SK-N-SH treated with all-trans-retinoic acid at 6 μM for 48 hours (cell line): Measurements from ENCODE around the gene ULK3.
"Not testable (repeated sequence)": the region's sequence is repeated elsewhere in the genome, so short reads cannot be mapped to it uniquely, and the experiment has no call there.

Experiments
- ATAC-seq: fragments of 200-7000 bp; cut with Tn5 transposase; 3 replicates; pipeline ENCODE4 v1.9.1; 2020; ENCODE audit warnings: mild to moderate bottlenecking, moderate library complexity
- ARNTL ChIP-seq: fragments of 450-650 bp; formaldehyde crosslinking; IDR thresholded peaks from 2 replicates; pipeline ENCODE4 v1.5.0; 2020; ENCODE audit warnings: low read depth, mild to moderate bottlenecking, moderate library complexity, borderline replicate concordance
- BACH2 ChIP-seq: fragments of 250-450 bp; sonication (Bioruptor Pico); IDR thresholded peaks from 2 replicates; pipeline ENCODE4 v1.9.0; 2021; ENCODE audit warnings: mild to moderate bottlenecking, borderline replicate concordance
- CSDC2 ChIP-seq: fragments of 250-450 bp; sonication (Bioruptor Pico); IDR thresholded peaks from 2 replicates; pipeline ENCODE4 v1.5.0; 2020; ENCODE audit warnings: mild to moderate bottlenecking, moderate library complexity
- ESRRG ChIP-seq: fragments of 250-450 bp; sonication (Bioruptor Pico); IDR thresholded peaks from 2 replicates; pipeline ENCODE4 v1.6.1; 2021; ENCODE audit warnings: mild to moderate bottlenecking
- GLIS3 ChIP-seq: fragments of 250-450 bp; sonication (Bioruptor Pico); IDR thresholded peaks from 2 replicates; pipeline ENCODE4 v1.5.0; 2020; ENCODE audit warnings: mild to moderate bottlenecking, moderate library complexity
- ISL1 ChIP-seq: fragments of 250-450 bp; sonication (Bioruptor Pico); IDR thresholded peaks from 2 replicates; pipeline ENCODE4 v2.1.2; 2022; ENCODE audit warnings: mild to moderate bottlenecking, moderate library complexity
- OSR1 ChIP-seq: fragments of 250-450 bp; sonication (Bioruptor Pico); IDR thresholded peaks from 2 replicates; pipeline ENCODE4 v1.8.0; 2022; ENCODE audit warnings: moderate library complexity, mild to moderate bottlenecking, inconsistent platforms
- PPARA ChIP-seq: fragments of 250-450 bp; sonication (Bioruptor Pico); IDR thresholded peaks from 2 replicates; pipeline ENCODE4 v1.5.0; 2020; ENCODE audit warnings: mild to moderate bottlenecking, borderline replicate concordance
- RARB ChIP-seq: fragments of 250-450 bp; sonication (Bioruptor Pico); IDR thresholded peaks from 2 replicates; pipeline ENCODE4 v1.8.0; 2021; ENCODE audit warnings: mild to moderate bottlenecking, moderate library complexity
- SNAI2 ChIP-seq: fragments of 250-450 bp; sonication (Bioruptor Pico); IDR thresholded peaks from 2 replicates; pipeline ENCODE4 v1.5.0; 2020; ENCODE audit warnings: mild to moderate bottlenecking, moderate library complexity
- TCF4 ChIP-seq: fragments of 250-450 bp; sonication (Bioruptor Pico); IDR thresholded peaks from 2 replicates; pipeline ENCODE4 v1.8.0; 2021; ENCODE audit warnings: mild to moderate bottlenecking, moderate library complexity, borderline replicate concordance
- TOX ChIP-seq: fragments of 250-450 bp; sonication (Bioruptor Pico); IDR thresholded peaks from 2 replicates; pipeline ENCODE4 v1.8.0; 2021; ENCODE audit warnings: mild to moderate bottlenecking, moderate library complexity, borderline replicate concordance
- ZC3H10 ChIP-seq: fragments of 250-450 bp; sonication (Bioruptor Pico); IDR thresholded peaks from 2 replicates; pipeline ENCODE4 v1.5.1; 2021; ENCODE audit warnings: mild to moderate bottlenecking, moderate library complexity
- ZFP3 ChIP-seq: fragments of 250-450 bp; sonication (Bioruptor Pico); IDR thresholded peaks from 2 replicates; pipeline ENCODE4 v1.5.0; 2020; ENCODE audit warnings: mild to moderate bottlenecking, moderate library complexity
- ZFP30 ChIP-seq: fragments of 450-650 bp; formaldehyde crosslinking; IDR thresholded peaks from 2 replicates; pipeline ENCODE4 v1.5.0; 2022; ENCODE audit warnings: mild to moderate bottlenecking, moderate library complexity
- ZNF565 ChIP-seq: fragments of 450-650 bp; formaldehyde crosslinking; conservative IDR thresholded peaks from 2 replicates; pipeline ENCODE4 v1.5.0; 2020; ENCODE audit warnings: low read depth, mild to moderate bottlenecking, moderate library complexity
- ZNF70 ChIP-seq: fragments of 450-650 bp; formaldehyde crosslinking; IDR thresholded peaks from 2 replicates; pipeline ENCODE4 v1.5.0; 2020; ENCODE audit warnings: mild to moderate bottlenecking, moderate library complexity
- ZNF8 ChIP-seq: fragments of 450-650 bp; formaldehyde crosslinking; IDR thresholded peaks from 2 replicates; pipeline ENCODE4 v1.5.0; 2020; ENCODE audit warnings: mild to moderate bottlenecking, moderate library complexity
- TF ChIP-seq, protein P1 (sequence below): fragments of 250-450 bp; sonication (Bioruptor Pico); IDR thresholded peaks from 2 replicates; pipeline ENCODE4 v1.5.1; 2021; ENCODE audit warnings: mild to moderate bottlenecking, moderate library complexity
- TF ChIP-seq, protein P2 (sequence below): fragments of 250-450 bp; sonication (Bioruptor Pico); IDR thresholded peaks from 2 replicates; pipeline ENCODE4 v1.5.0; 2020; ENCODE audit warnings: mild to moderate bottlenecking, moderate library complexity
- TF ChIP-seq, protein P3 (sequence below): fragments of 250-450 bp; sonication (Bioruptor Pico); IDR thresholded peaks from 2 replicates; pipeline ENCODE4 v1.5.1; 2020; ENCODE audit warnings: low read depth, mild to moderate bottlenecking, moderate library complexity
- TF ChIP-seq, protein P4 (sequence below): fragments of 250-450 bp; sonication (Bioruptor Pico); IDR thresholded peaks from 2 replicates; pipeline ENCODE4 v1.8.0; 2020; ENCODE audit warnings: mild to moderate bottlenecking, moderate library complexity, borderline replicate concordance
- TF ChIP-seq, protein P5 (sequence below): fragments of 250-450 bp; sonication (Bioruptor Pico); IDR thresholded peaks from 2 replicates; pipeline ENCODE4 v1.8.0; 2021; ENCODE audit warnings: low read depth, mild to moderate bottlenecking, moderate library complexity, borderline replicate concordance

ULK3 gene

DNA sequence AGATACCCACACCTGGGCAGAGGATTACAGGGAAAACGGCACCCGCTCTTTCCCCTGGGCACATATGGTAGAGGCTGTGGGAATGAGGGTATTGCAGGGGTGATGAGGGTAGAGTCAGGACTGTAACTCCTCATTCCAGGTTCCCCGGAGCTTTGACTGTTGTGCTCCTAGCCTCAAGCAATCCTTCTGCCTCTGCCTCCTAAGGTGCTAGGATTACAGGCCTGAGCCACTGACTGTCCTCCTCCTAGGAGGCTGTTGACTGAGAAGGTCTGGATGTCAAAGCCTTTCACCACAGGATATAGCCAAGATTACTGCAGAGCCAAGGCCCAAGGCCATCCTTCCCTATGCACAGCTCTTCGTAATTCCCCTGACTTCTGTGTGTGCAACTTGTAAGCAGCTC, 45.8 kb upstream of the ULK3 start:
- ATAC-seq, result no peak
- TF ChIP-seq ZNF70 (CRISPR knock-in tag) (no peak), ZNF565 (no peak), SNAI2 (CRISPR knock-in tag) (no peak), ISL1 (CRISPR knock-in tag) (no peak), ARNTL (CRISPR knock-in tag) (no peak), OSR1 (CRISPR knock-in tag) (no peak), TCF4 (CRISPR knock-in tag) (no peak), ZFP3 (CRISPR knock-in tag) (no peak)
- TF ChIP-seq, protein P1, sequence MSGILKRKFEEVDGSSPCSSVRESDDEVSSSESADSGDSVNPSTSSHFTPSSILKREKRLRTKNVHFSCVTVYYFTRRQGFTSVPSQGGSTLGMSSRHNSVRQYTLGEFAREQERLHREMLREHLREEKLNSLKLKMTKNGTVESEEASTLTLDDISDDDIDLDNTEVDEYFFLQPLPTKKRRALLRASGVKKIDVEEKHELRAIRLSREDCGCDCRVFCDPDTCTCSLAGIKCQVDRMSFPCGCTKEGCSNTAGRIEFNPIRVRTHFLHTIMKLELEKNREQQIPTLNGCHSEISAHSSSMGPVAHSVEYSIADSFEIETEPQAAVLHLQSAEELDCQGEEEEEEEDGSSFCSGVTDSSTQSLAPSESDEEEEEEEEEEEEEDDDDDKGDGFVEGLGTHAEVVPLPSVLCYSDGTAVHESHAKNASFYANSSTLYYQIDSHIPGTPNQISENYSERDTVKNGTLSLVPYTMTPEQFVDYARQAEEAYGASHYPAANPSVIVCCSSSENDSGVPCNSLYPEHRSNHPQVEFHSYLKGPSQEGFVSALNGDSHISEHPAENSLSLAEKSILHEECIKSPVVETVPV (CRISPR knock-in tag), result no peak

DNA sequence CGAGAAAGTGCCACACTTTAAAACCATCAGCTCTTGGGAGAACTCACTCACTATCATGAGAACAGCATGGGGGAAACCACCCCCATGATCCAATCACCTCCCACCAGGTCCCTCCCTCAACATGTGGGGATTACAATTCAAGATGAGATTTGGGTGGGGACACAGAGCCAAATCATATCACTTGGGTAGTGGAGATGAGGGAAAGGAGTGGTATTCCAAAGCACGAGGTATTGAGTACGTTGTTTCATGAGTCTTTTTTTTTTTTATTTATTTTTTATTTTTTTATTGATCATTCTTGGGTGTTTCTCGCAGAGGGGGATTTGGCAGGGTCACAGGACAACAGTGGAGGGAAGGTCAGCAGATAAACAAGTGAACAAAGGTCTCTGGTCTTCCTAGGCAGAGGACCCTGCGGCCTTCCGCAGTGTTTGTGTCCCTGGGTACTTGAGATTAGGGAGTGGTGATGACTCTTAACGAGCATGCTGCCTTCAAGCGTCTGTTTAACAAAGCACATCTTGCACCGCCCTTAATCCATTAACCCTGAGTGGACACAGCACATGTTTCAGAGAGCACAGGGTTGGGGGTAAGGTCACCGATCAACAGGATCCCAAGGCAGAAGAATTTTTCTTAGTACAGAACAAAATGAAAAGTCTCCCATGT, 44.7 kb upstream of the ULK3 start:
- not testable (repeated sequence) for ATAC-seq

DNA sequence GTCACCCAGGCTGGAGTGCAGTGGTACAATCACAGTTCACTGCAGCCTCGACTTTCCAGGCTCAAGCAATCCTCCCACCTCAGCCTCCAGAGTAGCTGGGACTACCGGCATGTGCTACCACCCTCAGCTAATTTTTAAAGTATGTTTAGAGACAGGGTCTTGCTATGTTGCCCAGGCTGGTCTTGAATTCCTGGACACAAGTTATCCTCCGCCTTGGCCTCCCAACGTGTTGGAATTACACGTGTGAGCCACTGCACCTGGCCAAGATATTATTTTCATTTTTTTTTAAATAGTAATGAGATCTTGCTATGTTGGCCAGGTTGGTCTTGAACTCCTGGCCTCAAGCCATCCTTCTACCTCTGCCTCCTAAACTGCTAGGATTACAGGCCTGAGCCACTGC, 42.5 kb upstream of the ULK3 start:
- ATAC-seq, result no peak
- TF ChIP-seq OSR1 (CRISPR knock-in tag), result no peak
- TF ChIP-seq ZNF70 (CRISPR knock-in tag), result no peak
- TF ChIP-seq, protein P2, sequence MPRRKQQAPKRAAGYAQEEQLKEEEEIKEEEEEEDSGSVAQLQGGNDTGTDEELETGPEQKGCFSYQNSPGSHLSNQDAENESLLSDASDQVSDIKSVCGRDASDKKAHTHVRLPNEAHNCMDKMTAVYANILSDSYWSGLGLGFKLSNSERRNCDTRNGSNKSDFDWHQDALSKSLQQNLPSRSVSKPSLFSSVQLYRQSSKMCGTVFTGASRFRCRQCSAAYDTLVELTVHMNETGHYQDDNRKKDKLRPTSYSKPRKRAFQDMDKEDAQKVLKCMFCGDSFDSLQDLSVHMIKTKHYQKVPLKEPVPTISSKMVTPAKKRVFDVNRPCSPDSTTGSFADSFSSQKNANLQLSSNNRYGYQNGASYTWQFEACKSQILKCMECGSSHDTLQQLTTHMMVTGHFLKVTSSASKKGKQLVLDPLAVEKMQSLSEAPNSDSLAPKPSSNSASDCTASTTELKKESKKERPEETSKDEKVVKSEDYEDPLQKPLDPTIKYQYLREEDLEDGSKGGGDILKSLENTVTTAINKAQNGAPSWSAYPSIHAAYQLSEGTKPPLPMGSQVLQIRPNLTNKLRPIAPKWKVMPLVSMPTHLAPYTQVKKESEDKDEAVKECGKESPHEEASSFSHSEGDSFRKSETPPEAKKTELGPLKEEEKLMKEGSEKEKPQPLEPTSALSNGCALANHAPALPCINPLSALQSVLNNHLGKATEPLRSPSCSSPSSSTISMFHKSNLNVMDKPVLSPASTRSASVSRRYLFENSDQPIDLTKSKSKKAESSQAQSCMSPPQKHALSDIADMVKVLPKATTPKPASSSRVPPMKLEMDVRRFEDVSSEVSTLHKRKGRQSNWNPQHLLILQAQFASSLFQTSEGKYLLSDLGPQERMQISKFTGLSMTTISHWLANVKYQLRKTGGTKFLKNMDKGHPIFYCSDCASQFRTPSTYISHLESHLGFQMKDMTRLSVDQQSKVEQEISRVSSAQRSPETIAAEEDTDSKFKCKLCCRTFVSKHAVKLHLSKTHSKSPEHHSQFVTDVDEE (CRISPR knock-in tag), result no peak
- TF ChIP-seq, protein P3, sequence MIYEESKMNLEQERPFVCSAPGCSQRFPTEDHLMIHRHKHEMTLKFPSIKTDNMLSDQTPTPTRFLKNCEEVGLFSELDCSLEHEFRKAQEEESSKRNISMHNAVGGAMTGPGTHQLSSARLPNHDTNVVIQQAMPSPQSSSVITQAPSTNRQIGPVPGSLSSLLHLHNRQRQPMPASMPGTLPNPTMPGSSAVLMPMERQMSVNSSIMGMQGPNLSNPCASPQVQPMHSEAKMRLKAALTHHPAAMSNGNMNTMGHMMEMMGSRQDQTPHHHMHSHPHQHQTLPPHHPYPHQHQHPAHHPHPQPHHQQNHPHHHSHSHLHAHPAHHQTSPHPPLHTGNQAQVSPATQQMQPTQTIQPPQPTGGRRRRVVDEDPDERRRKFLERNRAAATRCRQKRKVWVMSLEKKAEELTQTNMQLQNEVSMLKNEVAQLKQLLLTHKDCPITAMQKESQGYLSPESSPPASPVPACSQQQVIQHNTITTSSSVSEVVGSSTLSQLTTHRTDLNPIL (CRISPR knock-in tag), result no peak
- TF ChIP-seq ZNF8 (CRISPR knock-in tag), result no peak
- no peak for TF ChIP-seq TOX (CRISPR knock-in tag)
- no peak for TF ChIP-seq CSDC2 (CRISPR knock-in tag)
- no peak for TF ChIP-seq RARB (CRISPR knock-in tag)
- TF ChIP-seq ZC3H10 (CRISPR knock-in tag), result no peak
- TF ChIP-seq ESRRG (CRISPR knock-in tag), result no peak
- no peak for TF ChIP-seq TCF4 (CRISPR knock-in tag)
- TF ChIP-seq PPARA (CRISPR knock-in tag), result no peak
- no peak for TF ChIP-seq ZFP30 (CRISPR knock-in tag)
- TF ChIP-seq ZFP3 (CRISPR knock-in tag), result no peak
- TF ChIP-seq SNAI2 (CRISPR knock-in tag), result no peak
- TF ChIP-seq GLIS3 (CRISPR knock-in tag), result no peak
- no peak for TF ChIP-seq ISL1 (CRISPR knock-in tag)
- TF ChIP-seq, protein P4, sequence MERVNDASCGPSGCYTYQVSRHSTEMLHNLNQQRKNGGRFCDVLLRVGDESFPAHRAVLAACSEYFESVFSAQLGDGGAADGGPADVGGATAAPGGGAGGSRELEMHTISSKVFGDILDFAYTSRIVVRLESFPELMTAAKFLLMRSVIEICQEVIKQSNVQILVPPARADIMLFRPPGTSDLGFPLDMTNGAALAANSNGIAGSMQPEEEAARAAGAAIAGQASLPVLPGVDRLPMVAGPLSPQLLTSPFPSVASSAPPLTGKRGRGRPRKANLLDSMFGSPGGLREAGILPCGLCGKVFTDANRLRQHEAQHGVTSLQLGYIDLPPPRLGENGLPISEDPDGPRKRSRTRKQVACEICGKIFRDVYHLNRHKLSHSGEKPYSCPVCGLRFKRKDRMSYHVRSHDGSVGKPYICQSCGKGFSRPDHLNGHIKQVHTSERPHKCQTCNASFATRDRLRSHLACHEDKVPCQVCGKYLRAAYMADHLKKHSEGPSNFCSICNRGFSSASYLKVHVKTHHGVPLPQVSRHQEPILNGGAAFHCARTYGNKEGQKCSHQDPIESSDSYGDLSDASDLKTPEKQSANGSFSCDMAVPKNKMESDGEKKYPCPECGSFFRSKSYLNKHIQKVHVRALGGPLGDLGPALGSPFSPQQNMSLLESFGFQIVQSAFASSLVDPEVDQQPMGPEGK (CRISPR knock-in tag), result no peak
- TF ChIP-seq, protein P5, sequence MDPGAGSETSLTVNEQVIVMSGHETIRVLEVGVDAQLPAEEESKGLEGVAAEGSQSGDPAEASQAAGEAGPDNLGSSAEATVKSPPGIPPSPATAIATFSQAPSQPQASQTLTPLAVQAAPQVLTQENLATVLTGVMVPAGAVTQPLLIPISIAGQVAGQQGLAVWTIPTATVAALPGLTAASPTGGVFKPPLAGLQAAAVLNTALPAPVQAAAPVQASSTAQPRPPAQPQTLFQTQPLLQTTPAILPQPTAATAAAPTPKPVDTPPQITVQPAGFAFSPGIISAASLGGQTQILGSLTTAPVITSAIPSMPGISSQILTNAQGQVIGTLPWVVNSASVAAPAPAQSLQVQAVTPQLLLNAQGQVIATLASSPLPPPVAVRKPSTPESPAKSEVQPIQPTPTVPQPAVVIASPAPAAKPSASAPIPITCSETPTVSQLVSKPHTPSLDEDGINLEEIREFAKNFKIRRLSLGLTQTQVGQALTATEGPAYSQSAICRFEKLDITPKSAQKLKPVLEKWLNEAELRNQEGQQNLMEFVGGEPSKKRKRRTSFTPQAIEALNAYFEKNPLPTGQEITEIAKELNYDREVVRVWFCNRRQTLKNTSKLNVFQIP, result no peak
- TF ChIP-seq BACH2 (CRISPR knock-in tag), result no peak
